Breast epithelium (tissue), 3 donors: Measurements from ENCODE around the gene KCTD16.

ENCODE experiments used
- CTCF ChIP-seq, 3 donors: fragments of 450-650 bp; IDR thresholded peaks; one replicate each; pipeline ENCODE4 v1.5.1; 2016 to 2017; ENCODE audit warnings: antibody characterized with exemption in 3 of 3, mild to moderate bottlenecking in 3 of 3, moderate library complexity in 3 of 3
- POLR2AphosphoS5 ChIP-seq, 3 donors: sonication (generic); formaldehyde crosslinking; IDR thresholded peaks; one replicate each; pipeline ENCODE4 v1.6.1; 2017; ENCODE audit warnings: antibody characterized with exemption in 3 of 3

GRCh38 chr5:144525000-144525399 lies 354.3 kb downstream of the KCTD16 start:
- TF ChIP-seq CTCF (IDR thresholded peaks at IDR 0.05) (no peak), POLR2AphosphoS5 (IDR thresholded peaks at IDR 0.05) (no peak)
